Measurements from ENCODE around the gene DNM3.

DNA sequence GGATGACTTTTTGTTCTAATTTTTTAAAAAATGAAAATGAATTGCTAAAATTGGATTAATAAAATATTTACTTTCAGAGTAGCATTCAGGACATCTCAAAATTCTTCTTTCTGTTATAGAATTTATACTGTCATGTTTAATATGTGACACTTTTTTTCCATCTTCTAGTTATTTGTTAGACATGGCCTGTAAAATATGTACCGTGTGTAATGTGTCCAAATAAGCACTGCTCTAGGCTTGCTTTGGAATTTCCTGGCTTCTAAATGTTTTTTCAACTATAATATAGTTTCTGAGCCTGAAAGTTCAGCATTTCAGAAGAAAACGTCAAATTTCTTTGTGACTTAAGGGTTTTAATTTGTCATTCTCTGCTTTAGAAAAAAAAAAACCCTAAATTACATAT is 243.6 kb downstream of the DNM3 start:
- TF ChIP-seq, protein P1, sequence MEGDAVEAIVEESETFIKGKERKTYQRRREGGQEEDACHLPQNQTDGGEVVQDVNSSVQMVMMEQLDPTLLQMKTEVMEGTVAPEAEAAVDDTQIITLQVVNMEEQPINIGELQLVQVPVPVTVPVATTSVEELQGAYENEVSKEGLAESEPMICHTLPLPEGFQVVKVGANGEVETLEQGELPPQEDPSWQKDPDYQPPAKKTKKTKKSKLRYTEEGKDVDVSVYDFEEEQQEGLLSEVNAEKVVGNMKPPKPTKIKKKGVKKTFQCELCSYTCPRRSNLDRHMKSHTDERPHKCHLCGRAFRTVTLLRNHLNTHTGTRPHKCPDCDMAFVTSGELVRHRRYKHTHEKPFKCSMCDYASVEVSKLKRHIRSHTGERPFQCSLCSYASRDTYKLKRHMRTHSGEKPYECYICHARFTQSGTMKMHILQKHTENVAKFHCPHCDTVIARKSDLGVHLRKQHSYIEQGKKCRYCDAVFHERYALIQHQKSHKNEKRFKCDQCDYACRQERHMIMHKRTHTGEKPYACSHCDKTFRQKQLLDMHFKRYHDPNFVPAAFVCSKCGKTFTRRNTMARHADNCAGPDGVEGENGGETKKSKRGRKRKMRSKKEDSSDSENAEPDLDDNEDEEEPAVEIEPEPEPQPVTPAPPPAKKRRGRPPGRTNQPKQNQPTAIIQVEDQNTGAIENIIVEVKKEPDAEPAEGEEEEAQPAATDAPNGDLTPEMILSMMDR (IDR thresholded peaks at IDR 0.05) = no peak
- TF ChIP-seq EZH2 (IDR thresholded peaks at IDR 0.05; ENCODE audit: borderline replicate concordance, insufficient read depth, low read depth, low read length, poor library complexity, severe bottlenecking) = no peak
